Right ventricle myocardium inferior (tissue), 1 donor: Measurements from ENCODE around the gene MRPS31. TPM values are rescaled to one million over a fixed set of nuclear protein-coding genes. Genes with fewer than 3 reads are reported as not detected.

Experiments used
- ATAC-seq: fragments of 200-7000 bp; cut with Tn5 transposase; one replicate; pipeline ENCODE4 v1.9.1; 2020; ENCODE audit warnings: mild to moderate bottlenecking, moderate library complexity
- DNase-seq: peaks from one replicate; pipeline ENCODE4 v3.0.0; 2021; ENCODE audit errors: missing footprints
- intact Hi-C: fragments of 100-400 bp; cut with DNase I; formaldehyde crosslinking; loops from one replicate; pipeline ENCODE4 v1.11.0; 2022
- long read RNA-seq: library from polyadenylated mRNA; unstranded; transcript quantifications from one replicate; pipeline ENCODE4 v2.0.0, GENCODE V29; 2021
- total RNA-seq: library from RNA; stranded (reverse); fragmentation: NEBNext Ultra II Directional; extraction: Animal tissue kit (Norgen Biotek cat#: 25700); gene quantifications from one replicate; pipeline ENCODE4 v1.2.1, GENCODE V29; 2021
- donor health status: DM: no; HTN: yes; CAD: no; lungs with severe emphysema.

The MRPS31 gene
- total RNA-seq, result 30.0 TPM
- long read RNA-seq, transcript MRPS31-201 (7 exons, 1,462 nt), result major isoform, 16 of 17 reads
- long read RNA-seq, partial matches to known transcripts, result 0 of 17 reads
- long read RNA-seq, other reads (novel, unspliced or antisense), result 1 of 17 reads

DNA sequence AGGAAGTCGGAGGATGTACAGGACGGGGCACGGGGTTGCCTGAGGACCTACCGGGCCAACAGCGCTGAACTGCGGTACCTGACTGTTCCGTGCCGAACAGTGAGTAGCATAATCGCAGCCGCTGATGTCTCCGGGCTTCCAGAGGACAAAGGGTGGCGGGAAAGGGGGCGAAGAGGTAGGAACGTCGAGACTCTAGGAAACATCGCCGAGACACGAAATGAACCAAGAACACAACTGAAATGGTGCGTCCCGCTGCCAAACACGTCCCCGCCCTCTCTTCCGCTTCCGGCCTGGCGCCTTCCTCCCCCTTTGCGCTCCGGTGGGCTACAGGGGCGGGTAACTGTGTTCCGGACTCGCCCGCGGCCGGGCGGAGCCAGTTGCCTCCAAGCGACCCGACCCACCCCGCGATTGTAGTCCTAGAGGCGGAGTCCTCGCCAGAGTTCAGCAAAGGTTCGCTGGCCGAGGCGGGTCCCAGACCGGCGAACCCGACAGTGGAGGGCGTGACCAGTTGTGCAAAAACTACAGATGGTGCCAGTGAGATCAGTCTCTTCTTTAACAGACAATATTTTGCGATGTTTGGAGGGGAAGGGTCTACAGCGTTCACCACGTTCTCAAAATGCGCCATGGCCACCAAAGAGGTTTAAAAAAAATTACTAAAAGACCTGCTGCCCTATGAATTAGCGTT lies at the start of gene MRPS31:
TSS of gene MRPS31 (minus strand) at position 257 of the 685 bp plus-strand sequence. CDS start at position 203, 54 bp downstream.
- peak; percentile 98 for DNase-seq
- intact Hi-C loops, result loop anchor here (1.0 to 10.0 kb wide), 2 partner anchors 18 to 1736 kb away; partner anchors contain the start of genes NHLRC3, PROSER1 and SLC25A15
- ATAC-seq, result peak; percentile 100

DNA sequence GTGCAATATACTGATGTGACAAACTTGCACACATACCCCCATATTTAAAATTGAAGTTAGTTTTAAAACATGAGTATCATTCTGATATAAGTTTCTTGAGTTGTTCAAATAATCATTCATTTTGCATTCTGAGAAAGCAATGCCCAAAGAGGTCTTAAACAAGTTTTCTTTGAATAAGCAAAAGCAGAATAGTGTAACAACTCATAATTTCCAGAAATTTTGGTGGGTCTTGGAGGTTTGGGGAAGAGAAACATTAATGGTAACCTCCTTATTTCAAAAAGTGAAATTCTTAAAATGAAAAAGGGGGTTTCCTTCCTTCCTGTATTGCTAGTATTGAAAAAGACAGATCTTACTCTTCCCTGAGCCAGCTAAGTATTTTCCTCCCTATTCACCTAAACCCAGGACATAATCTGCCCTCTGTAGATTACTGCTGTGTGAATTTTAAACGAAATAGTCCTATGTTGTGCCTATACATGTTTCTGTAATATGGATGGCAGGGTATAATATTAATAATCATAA lies 48.9 kb upstream of the MRPS31 start:
- DNase-seq (no peak), ATAC-seq (no peak)
- intact Hi-C loops, result no loop called here

GRCh38 chr13:40818926-40819325 lies 47.9 kb upstream of the MRPS31 start:
- DNase-seq (no peak), ATAC-seq (no peak)
- intact Hi-C loops, result no loop called here

DNA sequence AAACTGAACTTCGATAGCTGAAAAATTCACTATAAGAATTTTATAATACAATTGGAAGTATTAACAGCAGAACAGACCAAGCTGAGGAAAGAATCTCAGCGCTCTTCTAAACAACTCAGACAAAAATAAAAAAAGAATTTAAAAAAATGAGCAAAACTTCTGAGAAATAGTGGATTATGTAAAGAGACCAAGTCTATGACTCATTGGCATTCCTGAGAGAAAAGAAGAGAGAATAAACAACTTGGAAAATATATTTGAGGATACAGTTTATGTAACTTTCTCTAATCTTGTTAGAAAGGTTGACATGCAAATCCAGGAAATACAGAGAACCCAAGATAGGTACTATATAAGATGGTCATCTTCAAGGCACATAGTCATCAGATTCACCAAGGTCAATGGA lies 43.8 kb upstream of the MRPS31 start:
- ATAC-seq, result no peak

GRCh38 chr13:40813667-40814454 lies 42.9 kb upstream of the MRPS31 start:
- DNase-seq (no peak), ATAC-seq (no peak)
- intact Hi-C loops, result no loop called here

More for the DNA sequence above, 43.8 kb upstream of the MRPS31 start:
- DNase-seq, result no peak
- intact Hi-C loops, result no loop called here

DNA sequence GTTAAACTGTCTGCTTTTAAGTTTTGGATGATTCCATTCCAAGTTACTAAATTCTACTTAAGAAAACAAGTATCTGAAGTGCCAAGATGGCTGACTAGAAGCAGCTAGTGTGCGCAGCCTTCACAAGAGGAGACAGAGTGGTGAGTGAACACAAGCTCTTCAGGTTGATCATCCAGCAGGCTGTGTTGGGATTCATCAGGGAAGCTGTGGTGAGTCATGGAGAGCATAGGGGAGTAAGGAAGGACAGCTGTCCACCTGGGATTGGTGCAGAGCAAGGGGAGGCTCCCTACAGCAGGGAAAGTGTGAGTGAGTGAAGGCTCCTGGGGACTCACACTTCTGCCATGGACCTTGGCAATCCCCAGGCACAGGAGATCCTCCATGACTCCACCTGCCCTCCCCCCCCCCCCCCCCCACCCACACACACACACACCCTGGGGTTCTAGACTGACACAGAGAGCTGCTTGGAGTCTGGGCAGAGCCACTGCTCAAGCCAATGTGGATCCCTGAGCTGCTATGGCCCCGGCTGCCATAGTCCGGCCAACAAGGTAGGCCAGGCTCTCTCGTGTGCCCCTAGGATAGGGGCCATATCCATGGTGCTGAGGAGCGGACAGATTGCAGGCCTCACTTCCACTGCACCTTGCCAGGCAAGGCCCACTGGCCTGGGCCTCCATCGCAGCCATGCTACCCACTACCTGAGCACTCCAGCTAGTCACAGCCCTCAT lies 41.9 kb upstream of the MRPS31 start:
- DNase-seq (no peak), ATAC-seq (no peak)
- intact Hi-C loops, result no loop called here

- intact Hi-C loops, result no loop called here
- DNase-seq (no peak), ATAC-seq (no peak)
These were observed 41.1 kb upstream of the MRPS31 start for GRCh38 chr13:40812102-40812501.

DNA sequence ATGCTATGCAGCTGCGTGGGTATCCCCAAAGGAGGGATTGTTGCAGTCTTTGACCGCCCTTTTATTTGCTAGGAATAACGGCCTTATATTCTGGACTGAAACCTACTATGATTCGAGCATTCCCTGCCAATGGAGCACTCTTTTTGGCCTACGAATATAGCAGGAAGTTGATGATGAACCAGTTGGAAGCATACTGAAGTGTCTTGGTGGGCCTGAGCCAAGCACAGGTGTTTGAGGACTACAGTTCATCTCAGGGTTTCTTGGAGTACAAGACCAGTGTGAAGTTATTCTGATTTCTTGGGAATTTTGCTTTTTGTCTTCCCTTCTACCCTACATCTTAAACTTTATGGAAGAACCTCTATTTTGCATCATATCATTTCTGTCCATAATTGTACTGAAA lies 38.5 kb upstream of the MRPS31 start:
- ATAC-seq, result no peak
- intact Hi-C loops, result no loop called here

DNA sequence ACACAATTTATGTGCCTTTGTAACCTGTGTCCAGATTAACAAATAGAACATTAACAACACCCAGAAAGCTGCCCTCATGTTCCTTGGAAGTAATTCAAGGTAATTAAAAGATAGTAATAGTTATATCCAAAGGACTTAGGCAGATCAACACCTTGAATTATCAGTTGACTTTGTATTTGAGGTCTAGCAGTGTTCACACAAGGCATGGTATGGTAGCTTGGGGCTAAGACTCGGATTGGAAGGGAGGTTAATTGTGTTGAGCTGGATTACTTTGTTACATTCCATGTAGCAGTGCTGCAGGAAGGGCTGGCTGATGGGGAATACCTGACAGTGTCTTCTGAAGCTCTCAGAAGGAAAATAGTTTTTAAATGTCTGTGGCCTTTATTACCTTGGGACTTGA lies 35.3 kb upstream of the MRPS31 start:
- DNase-seq, result no peak
- intact Hi-C loops, result no loop called here
- no peak for ATAC-seq

More for the DNA sequence above, 38.5 kb upstream of the MRPS31 start:
- no peak for DNase-seq

DNA sequence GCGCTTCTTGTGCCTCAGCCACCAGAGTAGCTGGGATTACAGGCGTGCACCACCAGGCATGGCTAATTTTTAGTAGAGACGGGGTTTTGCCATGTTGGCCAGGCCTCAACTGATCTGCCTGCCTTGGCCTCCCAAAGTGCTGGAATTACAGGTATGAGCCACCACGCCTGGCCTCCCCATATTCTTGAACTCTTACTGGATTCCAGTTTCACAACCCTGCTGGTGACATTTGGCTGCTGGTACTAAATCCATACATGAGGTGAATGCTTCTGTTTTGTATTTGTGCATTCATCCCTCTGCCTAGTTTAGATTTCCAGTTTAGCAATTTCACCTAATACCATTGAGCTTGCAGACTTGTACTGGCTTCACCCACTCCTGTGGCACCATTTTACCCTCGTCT lies 32.3 kb upstream of the MRPS31 start:
- DNase-seq, result no peak
- ATAC-seq, result no peak
- intact Hi-C loops, result no loop called here

DNA sequence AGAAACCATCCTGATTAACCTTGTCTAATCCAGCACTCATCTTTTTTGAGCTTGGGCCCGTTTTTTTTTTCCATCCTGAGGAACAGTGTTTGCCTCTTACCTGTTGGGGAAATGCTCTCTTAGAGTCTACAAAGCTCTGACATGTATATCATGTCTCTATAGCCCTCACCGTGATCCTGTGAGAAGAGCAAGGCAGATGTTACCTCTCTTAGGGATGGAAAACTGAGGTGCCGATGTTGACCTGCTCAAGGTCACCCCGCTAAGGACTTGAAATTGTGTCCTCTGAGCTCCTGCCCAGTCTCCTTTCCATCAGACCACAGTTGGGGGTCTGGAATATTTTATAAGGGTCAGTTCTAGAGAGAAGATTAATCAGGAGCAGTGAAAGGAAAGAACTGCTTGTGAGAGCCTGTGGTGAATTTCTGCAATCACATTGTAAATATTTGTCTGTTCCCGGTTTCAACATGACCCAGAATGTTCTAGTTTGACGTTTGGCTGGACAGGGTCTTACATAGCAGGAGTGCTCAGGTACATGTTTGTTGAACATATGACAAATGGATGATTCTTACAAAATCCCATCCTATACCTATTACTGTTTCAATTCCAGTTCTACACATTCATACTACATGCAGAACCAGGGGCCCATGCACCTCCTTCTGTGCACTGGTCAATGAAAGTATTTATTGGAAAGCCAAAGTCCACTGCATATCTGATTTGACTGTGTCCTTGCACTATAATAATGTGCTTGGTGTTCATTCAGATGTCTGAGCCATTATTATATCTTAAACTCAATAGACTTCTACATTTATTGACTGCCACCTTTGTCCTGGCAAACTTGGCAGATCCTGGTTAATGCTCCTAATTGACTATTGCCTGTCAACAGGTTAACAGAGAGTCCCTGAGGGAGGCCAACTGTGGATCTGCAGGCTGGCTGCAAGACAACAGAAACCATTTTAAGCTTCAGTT lies 30.5 kb upstream of the MRPS31 start:
- intact Hi-C loops, result no loop called here
- ATAC-seq (no peak), DNase-seq (no peak)

DNA sequence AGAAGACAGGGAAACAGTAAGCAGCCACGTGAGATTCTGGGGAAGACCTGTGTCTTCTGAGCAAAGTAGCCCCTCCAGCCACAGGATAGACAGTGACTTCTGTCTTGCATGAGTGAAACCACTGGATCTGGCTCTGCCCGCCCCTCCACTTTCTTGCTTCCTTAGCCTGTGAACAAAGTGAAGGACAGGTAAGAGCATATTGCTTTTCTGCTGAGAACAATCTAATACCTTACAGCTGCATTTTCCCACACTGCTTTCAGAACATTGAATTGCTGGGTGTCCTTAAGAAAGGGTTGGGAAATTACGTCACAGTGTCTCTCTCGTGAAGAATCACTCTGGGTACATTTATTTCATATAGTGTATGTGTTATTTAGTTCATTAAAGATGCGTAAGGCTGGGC lies 29.6 kb upstream of the MRPS31 start:
- intact Hi-C loops, result no loop called here

GRCh38 chr13:40799508-40799907 lies 28.5 kb upstream of the MRPS31 start:
- DNase-seq (no peak), ATAC-seq (no peak)
- intact Hi-C loops, result no loop called here

More for the DNA sequence above, 29.6 kb upstream of the MRPS31 start:
- DNase-seq (no peak), ATAC-seq (no peak)

DNA sequence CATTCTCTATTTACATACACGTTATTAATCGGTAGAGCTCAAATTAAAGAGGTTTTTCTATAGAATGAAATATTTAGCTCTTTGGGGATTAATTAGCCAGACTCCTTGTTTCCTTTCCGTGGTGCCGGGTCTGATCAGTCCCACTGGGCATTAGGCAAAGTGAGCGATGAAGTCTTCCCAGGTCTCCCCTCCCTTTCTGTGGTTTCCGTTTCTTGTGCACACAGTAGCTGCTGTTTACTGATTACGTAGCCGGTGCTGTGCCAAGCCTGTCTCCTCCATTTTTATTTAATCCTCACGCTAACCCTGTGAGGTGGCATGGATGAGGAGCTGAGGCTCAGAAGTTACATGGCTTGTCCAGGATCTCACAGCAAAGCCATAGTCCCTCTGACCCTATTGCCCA lies 27.4 kb upstream of the MRPS31 start:
- intact Hi-C loops, result no loop called here
- ATAC-seq (no peak), DNase-seq (no peak)

DNA sequence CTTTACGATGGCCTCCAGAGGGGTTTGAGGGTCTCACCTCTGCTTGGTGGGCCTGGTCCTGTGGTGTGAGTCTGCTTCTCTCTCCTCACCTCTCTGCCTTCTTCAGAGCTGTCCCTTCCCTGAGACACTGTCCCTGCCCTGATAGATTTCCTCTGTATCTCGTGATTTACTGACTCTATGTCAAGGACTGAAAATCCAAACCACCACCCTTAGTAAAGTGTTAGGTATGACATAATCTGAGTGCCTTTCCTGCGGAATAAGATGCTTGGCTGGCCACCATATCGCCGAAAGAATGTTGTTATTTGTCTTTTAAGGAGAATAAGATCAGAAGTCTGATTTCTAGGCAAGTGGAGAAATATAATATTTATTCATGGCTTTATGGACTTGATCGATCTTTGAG lies 25.7 kb upstream of the MRPS31 start:
- no peak for ATAC-seq
- DNase-seq, result no peak
- intact Hi-C loops, result no loop called here

DNA sequence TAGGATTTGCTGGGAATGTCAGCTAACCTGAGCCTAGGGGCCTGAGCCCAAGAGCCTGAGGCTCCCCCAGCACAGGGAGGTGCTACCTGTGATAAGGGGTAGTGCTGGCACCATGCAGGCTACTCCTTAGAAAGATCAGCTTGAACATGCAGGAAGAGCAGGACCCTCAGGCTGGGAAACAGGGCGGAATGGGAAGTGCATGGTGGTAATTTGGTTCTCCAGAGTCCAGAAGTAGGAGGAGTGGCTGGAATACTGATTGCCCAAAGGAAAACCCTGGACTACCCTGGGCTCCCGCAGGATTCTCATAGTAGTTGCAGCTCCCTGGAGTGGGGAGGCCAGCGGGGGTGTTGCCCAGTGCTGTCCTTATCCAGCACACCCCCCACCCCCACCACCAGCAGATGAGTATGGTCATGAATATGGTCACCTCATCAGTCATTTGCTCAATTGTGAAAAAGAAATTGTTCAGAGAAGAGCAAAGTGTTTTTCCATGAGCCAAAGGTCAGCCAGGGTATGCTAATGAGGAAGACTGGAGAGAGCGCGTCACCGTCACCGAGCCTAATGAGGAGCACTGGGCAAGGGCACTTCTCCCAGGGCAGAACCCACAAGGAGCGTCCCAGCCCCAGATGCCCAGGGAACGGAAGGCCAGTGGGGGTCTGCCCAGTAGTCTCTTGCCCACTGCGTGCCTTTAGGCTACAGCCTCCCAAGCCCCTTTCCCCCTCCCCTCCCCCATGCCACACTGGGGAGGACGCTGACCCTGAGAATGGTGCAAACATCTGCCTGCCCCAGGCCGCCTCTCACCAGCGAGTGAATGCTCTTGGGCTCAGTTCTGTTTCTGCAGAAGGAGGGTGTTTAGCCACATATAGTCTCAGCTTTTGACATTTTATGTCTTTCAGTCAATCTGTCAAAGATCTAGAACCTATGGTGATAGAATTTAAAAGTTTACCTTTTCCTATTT lies 23.7 kb upstream of the MRPS31 start:
- intact Hi-C loops, result no loop called here
- no peak for ATAC-seq
- no peak for DNase-seq

- DNase-seq, result no peak
- intact Hi-C loops, result no loop called here
- ATAC-seq, result no peak
These were observed 22.3 kb upstream of the MRPS31 start for GRCh38 chr13:40793339-40793738.
